ENCODE measurements around the gene PPFIA3. TPM values are rescaled to one million over a fixed set of nuclear protein-coding genes. Genes with fewer than 3 reads are reported as not detected.
A peak's percentile ranks its signal among the peaks of the same experiment; 100 is the strongest.

The PPFIA3 gene
- 1 to 10 TPM; 6.7 to 9.4 (median 9.0) TPM for polyA plus RNA-seq (ENCODE audit: insufficient read length in 3 of 3)
- long read RNA-seq, donor 1, partial matches to known transcripts = 0 of 3 reads
- long read RNA-seq, donor 1, other reads (novel, unspliced or antisense) = 0 of 3 reads
- long read RNA-seq, donor 2, transcript PPFIA3-209 (2 exons, 980 nt) = major isoform, 5 of 5 reads
- long read RNA-seq, donor 2, partial matches to known transcripts = 0 of 5 reads
- long read RNA-seq, donor 2, other reads (novel, unspliced or antisense) = 0 of 5 reads
- long read RNA-seq, donor 3, partial matches to known transcripts = 0 of 1 reads
- long read RNA-seq, donor 3, other reads (novel, unspliced or antisense) = 0 of 1 reads
- long read RNA-seq, donor 4, partial matches to known transcripts = 0 of 1 reads
- long read RNA-seq, donor 4, other reads (novel, unspliced or antisense) = 0 of 1 reads
- long read RNA-seq, donor 5, partial matches to known transcripts = 10 of 11 reads
- long read RNA-seq, donor 5, other reads (novel, unspliced or antisense) = 0 of 11 reads
- long read RNA-seq, donor 6, partial matches to known transcripts = 0 of 2 reads
- long read RNA-seq, donor 6, other reads (novel, unspliced or antisense) = 0 of 2 reads
- long read RNA-seq, donor 7, partial matches to known transcripts = 6 of 31 reads
- long read RNA-seq, donor 7, other reads (novel, unspliced or antisense) = 22 of 31 reads
- long read RNA-seq, donor 8, partial matches to known transcripts = 0 of 1 reads
- long read RNA-seq, donor 8, other reads (novel, unspliced or antisense) = 0 of 1 reads
- long read RNA-seq, donor 9, partial matches to known transcripts = 0 of 4 reads
- long read RNA-seq, donor 9, other reads (novel, unspliced or antisense) = 0 of 4 reads
- long read RNA-seq, donor 10, partial matches to known transcripts = 0 of 14 reads
- long read RNA-seq, donor 10, other reads (novel, unspliced or antisense) = 12 of 14 reads
- long read RNA-seq, donor 11, partial matches to known transcripts = 0 of 2 reads
- long read RNA-seq, donor 11, other reads (novel, unspliced or antisense) = 0 of 2 reads
- long read RNA-seq, donor 12, partial matches to known transcripts = 0 of 4 reads
- long read RNA-seq, donor 12, other reads (novel, unspliced or antisense) = 0 of 4 reads
- long read RNA-seq, donor 13, partial matches to known transcripts = 0 of 2 reads
- long read RNA-seq, donor 13, other reads (novel, unspliced or antisense) = 0 of 2 reads
- long read RNA-seq, donor 14 = 0 reads
- long read RNA-seq, donor 15, partial matches to known transcripts = 0 of 2 reads
- long read RNA-seq, donor 15, other reads (novel, unspliced or antisense) = 0 of 2 reads
- long read RNA-seq, donor 16, partial matches to known transcripts = 0 of 2 reads
- long read RNA-seq, donor 16, other reads (novel, unspliced or antisense) = 0 of 2 reads

- DNase-seq = peak; percentile 69
These were observed at the start of gene PPFIA3 for GRCh38 chr19:49119411-49120324. Gene PPFIA3 (plus strand): TSS chr19:49119544. CDS start chr19:49127874, 8,330 bp downstream.

- no peak for DNase-seq
These were observed 48.9 kb upstream of the PPFIA3 start for GRCh38 chr19:49070416-49070815.

GRCh38 chr19:49071860-49072547 lies 47.3 kb upstream of the PPFIA3 start:
- no peak for DNase-seq

GRCh38 chr19:49073514-49074378 lies 45.6 kb upstream of the PPFIA3 start:
- no peak for DNase-seq

GRCh38 chr19:49074869-49075268 lies 44.5 kb upstream of the PPFIA3 start:
- DNase-seq = peak; percentile 29

- no peak for DNase-seq
These were observed 39.0 kb upstream of the PPFIA3 start for GRCh38 chr19:49080392-49080791.

- DNase-seq = no peak
These were observed 38.1 kb upstream of the PPFIA3 start for GRCh38 chr19:49081273-49081672.

- DNase-seq = no peak
These were observed 34.9 kb upstream of the PPFIA3 start for GRCh38 chr19:49084206-49085019.

GRCh38 chr19:49085020-49085867 lies 34.1 kb upstream of the PPFIA3 start, which contains the start of gene SNRNP70:
Gene SNRNP70 (plus strand): TSS chr19:49085451. CDS start chr19:49086415, 964 bp downstream.
- DNase-seq = peak; percentile 99

- DNase-seq = no peak
These were observed 33.5 kb upstream of the PPFIA3 start for GRCh38 chr19:49085868-49086232.

GRCh38 chr19:49086296-49086695 lies 33.0 kb upstream of the PPFIA3 start:
- no peak for DNase-seq

- no peak for DNase-seq
These were observed 27.8 kb upstream of the PPFIA3 start for GRCh38 chr19:49091391-49092038.

GRCh38 chr19:49092686-49093085 lies 26.7 kb upstream of the PPFIA3 start:
- no peak for DNase-seq

- DNase-seq = no peak
These were observed 24.6 kb upstream of the PPFIA3 start for GRCh38 chr19:49094505-49095482.
